Measurements from ENCODE around the gene R3HDM4.
"Not testable (repeated sequence)": the region's sequence is repeated elsewhere in the genome, so short reads cannot be mapped to it uniquely, and the experiment has no call there.

Gene R3HDM4

DNA sequence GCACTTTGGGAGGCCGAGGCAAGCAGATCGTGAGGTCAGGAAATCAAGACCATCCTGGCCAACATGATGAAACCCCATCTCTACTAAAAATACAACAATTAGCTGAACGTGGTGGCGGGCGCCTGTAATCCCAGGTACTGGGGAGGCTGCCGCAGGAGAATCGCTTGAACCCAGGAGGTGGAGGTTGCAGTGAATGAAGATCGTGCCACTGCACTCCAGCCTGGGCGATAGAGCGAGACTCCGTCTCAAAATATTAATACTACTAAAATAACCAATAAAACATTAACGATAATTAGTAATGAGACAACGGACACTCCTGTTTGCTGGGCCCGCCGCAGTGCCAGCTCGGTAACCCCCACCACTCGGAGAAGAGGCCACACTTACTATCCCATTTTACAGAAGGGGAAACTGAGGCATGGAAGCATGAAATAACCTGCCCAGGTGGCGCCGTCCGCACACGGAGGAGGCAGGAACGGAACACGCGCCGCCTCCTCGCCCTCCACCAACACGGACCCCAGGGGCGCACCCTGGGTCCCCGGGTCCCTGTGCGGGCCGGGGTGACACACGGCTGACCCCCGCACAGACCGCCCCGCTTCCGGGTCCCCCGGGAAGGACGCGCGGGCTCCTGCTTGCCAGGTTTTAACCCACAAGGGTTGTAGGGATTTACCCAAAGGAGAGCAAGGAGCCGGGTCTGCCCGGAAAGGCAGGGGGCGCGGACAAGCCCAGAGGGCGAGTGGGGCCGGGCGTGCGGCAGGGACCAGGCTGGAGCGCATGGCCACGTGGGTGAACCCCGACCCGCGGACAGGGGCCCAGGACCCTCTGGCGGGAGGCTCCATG, 1.6 kb downstream of the R3HDM4 start:
- DNase-seq: no peak

DNA sequence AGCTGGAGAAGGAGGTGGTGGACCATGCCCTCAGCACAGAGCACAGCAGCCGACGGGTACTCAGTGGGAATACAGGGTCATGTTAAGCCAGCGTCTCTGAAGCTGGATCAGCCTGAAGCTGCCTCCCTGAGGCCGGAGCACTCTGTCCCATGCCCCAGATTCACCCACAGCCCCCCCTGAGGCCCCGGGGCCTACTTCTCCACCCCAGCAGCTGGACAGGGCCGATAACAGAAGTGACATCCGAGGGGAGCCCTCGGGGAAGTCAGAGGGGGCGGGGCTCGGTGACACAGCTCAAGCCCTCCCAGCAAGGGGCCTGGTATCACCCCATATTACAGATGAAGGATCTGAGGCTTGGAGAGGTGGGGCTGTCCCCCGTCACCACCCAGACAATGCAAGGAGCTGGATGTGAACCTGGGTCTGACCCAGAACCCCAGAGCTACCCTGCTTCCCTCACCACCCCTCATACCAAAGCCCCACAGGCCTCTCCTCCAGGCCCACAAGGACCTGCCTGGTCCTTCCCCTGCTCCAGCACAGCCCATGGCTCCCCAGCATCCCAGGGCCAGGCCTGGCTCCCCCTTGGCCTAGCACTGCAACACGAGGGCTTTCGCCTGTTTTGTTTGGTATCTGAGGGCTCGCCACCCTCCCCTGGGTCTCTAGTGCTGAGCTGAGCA, 5.7 kb downstream of the R3HDM4 start:
- DNase-seq: peak; percentile 83 to 91 (median 83)

DNA sequence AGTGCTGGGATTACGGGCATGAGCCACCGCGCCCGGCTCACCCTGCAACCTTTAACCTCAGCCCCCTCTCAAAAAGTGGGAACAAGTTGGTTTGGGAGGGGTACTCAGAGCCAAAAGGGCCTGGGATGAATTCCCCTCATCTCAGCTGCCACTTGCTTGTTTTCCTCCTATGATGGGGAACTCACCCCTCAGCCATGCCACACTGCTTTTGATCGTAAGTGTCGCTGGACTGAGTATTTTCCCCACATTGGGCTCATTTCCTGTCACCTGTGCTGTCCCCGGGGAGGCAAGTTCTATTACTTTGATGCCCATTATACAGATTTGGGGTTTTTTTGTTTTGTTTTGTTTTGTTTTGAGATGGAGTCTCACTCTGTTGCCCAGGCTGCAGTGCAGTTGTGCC, 6.5 kb downstream of the R3HDM4 start:
- no peak for DNase-seq

DNA sequence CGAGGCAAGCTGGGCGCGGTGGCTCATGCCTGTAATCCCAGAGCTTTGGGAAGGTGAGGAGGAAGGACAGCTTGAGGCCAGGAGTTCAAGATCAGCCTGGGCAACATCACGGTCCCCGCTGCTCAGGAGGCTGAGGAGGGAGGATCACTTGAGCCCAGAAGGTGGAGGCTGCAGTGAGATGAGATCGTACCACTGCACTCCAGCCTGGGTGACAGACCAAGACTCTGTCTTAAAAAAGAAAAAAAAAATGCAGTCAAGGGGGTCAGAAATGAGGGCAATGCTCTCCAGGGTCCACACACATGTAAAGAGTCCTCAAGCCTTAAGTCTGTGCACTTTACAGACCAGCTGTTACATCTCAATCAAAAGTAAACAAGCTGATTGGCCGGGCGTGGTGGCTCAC, 8.5 kb downstream of the R3HDM4 start:
- DNase-seq: no peak

DNA sequence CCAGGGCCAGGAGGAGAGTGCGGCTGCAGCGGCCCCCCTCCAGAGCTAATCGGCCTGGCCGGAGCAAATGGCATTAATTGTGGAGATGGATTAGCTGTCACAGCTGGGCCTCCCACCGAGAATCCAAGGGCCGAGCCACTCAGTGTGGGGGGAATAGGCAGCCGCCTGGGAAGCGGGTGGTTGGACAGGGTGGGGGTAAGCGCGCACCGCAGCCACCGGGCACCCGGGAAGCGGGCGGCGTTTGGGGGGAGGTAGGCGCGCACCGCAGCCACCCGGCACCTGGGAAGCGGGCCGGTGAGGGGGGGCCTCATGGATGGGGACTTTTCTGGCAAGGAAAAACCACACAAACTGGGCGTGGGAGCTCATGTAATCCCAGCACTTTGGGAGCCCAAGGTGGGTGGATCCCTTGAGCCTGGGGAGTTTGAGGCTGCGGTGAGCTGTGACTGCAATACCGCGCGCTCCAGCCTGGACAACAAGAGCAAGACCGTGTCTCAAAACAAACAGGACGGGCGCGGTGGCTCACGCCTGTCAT, 9.7 kb downstream of the R3HDM4 start:
- no peak for DNase-seq

DNA sequence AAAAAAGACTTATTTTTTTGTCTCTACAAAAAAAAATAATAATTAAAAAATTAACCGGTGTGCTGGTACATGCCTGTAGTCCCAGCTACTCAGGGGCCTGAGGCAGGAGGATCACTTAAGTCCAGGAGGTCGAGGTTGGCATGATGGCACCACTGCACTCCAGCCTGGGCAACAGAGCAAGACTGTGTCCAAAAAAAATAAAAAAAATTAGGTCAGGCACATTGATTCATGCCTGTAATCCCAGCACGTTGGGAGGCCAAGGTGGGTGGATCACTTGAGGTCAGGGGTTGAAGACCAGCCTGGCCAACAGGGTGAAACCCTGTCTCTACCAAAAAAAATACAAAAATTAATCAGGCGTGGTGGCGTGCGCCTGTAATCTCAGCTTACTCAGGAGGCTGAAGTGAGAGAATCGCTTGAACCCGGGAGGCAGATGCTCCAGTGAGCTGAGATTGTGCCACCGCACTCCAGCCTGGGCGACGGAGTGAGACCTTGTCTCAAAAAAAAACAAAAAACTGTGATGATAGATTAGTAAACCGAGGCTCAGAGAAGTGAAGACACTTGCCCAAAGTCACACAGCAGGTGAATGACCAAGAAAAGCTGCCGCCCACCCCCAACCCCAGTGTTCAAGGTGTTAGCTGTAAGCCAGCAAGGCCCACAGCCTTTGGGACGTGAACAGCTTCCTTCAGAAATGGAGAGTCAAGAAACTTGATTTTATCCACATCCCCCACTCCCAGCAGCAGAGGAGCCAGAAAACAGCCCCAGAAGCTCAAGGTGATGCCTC, 10.4 kb downstream of the R3HDM4 start:
- no peak for DNase-seq

DNA sequence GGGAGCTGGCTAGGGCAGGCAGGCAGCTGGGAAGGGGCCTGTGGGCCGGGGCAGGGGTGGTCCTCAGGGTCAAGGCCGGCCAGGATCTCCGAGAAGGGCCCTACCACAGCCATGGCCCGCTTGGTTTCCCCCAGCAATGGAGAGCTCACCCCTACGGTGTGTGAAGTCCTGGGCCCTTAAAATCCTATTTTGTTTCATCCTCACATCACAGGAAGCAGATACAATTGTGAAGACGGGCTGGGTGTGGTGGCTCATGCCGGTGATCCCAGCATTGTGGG, 11.0 kb downstream of the R3HDM4 start:
- DNase-seq: no peak

DNA sequence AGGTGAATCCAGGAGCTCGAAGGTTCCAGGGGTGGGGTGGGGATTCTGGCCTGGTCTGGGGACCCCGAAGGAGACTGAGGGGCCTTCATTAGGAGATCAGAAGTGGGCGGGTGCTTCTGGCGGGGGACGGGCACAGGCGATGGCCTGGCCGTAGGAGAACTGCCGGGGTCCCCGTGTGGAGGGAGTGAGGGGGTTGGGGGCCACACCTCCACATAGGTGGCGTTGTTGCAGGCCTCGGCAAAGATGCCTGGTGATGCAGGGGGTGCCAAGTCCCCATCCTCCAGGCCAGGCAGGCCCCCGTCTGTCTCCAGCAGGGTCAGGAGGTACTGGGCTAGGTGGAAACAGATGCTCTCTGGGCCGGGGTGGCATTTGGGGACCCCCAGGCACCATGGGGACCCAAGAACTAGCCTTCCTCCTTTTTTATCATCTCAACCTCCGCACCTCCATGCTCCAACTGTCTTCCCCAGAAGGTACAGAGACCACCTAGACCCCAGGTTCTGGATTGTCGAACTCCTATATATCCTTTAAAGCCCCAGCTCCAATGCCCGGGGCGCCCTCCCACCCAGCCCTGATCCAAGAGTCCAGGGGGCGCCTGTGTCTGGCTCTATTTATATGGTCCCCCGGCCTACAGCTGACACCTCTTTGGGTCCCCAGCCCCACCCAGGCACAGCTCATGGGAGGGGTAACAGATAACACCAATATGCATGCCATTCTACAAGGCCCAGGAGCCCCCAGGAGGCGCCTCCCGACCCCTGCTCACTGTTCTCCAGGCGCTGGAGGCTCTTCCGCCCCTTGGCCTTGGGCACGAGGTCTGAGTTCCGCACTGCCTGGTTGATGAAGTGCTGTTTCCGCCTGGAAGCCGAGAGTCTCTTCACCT, 11.6 kb downstream of the R3HDM4 start:
- DNase-seq: no peak

DNA sequence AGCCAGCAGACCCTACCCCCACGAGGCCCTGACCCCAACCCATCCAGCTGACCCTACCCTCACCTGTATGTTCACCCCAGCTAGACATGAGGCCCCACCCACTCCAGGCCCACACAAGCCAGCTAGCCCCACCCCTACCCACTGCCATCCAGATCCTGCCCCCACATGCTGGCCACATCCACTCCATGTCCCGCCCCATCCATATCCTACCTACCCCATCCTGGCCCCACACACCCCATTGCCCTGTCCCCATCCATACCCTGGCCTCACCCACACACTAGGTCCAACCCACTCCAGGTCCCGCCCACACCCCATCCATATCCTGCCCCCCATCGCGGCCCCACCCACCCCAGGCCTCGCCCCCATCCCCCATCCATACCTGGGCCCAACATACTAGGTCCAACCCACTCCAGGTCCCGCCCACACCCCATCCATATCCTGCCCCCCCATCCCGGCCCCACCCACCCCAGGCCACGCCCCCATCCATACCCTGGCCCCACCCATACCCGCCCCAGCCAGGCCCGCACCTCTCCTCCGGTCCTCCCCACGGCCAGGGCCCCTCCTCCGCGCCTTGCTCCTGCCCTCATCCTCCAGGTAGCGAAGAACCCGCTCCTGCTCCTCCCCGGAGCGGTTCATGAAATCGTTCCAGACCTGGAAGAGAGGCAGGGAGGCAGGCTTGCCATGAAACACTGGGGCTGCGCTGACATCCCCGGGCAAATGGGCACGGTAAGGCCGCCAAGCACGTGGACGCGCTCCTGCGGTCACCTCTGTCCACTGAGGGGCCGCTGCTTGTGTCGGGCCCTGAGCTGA, 12.5 kb downstream of the R3HDM4 start:
- peak in 1 of 3 donors; percentile 41 for DNase-seq

DNA sequence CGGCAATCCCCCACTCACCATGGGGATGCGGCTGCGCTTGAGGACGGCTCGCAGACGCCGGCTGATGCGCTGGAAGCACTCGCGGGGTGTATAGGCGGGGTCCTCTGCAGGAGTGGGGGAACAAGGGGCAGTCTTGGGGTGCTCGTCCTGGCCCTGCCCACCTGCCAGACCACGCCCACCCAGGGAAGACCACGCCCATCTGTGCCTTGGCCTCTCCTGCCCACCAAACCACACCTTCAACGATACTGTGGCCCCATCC, 13.0 kb downstream of the R3HDM4 start:
- no peak for DNase-seq

DNA sequence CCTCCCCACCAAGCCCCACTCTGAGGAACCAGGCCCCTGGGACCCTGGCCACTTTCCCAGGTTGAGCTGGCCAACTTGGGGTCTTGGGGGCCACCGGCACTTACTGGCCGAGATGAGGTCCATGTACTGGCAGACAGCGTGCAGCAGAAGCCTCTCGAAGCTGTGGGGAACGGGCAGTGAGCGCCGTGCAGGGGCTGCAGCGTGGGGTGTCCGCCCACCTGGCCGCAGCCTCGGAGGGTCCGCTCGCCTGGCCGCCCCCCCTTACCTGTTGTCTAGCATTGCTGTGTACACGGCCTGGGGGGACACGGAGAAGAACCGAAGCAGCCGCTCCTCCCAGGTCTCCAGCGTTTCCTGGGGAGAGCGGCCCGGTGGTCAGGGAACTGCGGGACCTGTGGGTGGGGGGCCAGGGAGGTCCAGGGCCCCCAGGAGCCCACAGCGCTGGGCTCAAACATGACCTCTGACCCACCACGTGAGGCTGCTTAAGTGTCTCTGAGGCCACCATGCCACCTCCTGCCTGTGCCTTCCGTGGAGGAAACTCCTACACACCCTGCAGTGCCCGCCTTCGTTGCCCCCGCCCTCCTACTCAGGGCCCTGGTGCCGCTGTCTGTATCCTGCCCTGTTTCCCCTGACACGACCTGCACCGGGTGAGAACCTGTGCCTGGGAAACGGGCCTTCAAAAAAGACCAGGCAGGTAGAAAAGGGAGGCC, 13.5 kb downstream of the R3HDM4 start:
- DNase-seq: no peak

DNA sequence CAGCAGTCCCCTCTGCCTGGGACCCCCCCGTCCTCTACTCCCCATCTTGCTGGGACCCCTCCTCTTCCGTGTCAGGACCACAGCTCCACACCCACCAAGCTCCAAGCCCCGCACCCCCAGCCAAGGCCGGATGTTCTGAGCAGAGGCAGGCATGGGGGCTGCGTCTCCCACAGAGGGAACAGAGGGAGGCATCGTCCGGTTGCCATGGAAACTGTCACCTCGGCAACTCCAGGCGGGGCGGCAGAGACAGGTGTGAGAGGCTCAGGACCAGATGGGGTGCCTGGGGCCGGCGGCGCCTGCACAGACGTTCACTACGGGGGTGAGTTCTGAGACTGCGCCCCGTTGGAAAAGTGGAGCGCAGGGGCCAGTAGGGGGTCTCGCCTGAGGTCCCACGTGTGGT, 14.4 kb downstream of the R3HDM4 start:
- no peak for DNase-seq

DNA sequence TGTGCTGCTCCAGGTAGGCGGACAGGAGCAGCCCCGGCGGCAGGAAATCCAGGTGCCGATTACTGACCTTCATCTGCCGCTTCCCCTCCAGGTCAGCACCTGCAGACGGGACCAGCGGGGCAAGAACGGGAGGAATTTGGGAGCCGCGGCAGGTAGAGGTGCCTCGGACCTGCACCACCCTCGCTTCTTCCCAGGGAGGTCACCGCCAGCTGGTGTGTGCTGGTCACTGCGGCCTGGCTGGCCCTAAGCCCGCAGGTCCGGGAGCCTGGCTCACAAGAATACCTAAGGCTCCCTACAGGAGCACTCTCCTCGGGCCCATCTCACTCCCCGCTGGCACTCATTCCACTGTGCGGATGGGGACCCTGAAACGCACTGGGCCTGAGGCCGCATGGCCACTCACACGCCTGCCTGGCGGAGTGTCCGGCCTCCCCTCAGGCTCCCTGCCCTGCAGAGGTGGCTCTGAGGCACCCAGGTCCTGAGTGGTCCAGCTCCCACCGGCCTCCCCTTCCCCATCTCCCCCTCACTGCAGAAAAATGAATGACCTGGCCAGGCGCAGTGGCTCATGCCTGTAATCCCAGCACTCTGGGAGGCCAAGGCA, 15.5 kb downstream of the R3HDM4 start:
- no peak for DNase-seq

DNA sequence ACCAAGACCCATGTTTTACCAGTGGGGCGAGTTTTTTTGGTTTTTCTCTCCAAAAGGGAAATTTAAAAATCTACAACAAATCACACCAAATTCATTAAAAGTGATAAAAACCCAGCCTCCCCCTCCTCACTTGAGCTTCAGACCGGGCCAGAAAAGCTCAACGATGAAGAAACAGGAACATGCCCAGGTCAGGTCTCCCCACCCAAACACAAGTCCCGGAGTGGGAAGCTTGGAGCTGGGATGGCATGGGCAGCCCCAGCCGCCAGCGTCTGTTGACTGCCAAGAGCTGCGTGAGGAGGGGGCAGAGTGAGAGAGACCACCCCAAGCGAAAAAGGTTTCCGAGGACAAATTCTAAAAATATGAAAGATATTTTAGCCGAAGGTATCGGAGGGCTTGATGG, 16.0 kb downstream of the R3HDM4 start:
- no peak for DNase-seq

DNA sequence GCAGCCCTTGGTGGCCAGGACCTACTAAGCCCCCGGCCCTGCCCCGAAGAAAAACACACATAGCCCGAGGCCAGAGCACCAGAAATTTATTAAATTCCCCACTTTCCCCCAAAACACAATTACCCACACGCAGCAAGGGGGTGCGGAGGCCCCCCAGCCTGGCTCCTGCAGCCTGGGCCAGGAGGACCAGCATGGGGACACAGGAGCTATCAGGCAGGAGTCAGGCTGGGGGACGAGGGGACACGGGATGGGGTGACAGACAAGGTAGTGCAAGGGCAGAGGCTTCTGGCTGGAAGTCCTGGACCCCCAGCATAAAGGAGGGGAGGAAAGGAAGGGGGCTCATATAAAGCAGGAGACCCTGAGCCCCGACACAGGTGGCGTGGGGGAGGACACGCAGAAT, 16.6 kb downstream of the R3HDM4 start:
- no peak for DNase-seq

DNA sequence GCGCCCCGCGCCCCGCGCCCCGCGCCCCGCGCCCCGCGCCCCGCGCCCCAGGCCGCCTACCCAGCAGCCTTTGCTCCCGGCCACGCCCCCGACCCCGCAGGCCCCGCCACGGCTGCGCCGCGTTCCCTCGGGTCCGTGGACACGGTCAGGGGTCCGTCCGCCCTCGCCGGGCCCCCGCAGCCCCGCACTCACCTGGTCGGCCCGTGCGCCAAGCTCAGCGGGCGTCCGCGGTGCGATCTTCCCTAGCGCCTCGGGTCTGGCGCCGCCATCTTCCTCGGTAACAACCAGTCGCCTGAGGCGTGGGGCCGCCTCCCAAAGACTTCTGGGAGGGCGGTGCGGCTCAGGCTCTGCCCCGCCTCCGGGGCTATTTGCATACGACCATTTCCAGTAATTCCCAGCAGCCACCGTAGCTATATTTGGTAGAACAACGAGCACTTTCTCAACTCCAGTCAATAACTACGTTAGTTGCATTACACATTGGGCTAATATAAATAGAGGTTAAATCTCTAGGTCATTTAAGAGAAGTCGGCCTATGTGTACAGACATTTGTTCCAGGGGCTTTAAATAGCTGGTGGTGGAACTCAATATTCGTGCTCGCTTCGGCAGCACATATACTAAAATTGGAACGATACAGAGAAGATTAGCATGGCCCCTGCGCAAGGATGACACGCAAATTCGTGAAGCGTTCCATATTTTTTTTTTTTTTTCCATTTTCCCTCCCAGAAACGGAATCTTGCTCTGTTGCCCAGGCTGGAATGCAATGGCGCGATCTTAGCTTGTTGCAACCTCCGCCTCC, 19.9 kb downstream of the R3HDM4 start, which contains the start of the genes MED16 and RNU6-9:
MED16 (minus strand) TSS at position 294 of the 796 bp plus-strand sequence. CDS start 2,056 bp downstream, outside the sequence.
RNU6-9 (plus strand) TSS at position 591 of the 796 bp plus-strand sequence.
- peak; percentile 96 to 97 (median 97) for DNase-seq

DNA sequence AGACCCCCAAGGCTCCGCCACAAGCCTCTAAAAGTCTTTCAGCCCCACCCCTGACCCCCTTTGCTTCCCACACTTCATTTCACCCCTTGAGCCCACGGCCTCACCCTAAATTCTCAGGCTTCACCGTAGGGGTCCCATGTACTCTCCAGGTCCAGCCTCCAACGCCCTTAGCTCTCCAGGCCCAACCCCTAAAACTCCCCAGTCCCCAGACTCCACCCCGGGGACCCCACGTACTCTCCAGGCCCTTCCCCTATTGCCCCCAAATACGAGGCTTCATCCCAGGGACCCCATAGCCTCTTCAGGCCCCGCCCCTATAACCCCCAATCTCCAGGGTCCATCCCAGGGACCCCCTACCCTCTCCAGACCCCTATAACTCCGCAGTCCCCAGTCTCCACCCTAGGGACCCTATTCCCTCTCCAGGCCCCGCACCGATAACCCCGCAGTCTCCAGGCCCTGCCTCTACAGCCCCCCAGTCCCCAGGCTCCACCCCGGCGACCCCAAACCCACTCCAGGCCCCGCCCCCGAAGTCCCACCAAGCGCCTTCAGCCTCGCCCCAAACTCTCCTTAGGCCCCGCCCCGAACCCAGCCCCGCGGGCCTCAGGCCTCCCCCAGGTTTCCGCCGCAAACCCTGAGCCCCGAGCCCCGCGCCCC, 20.7 kb downstream of the R3HDM4 start:
- peak; percentile 35 to 62 (median 50) for DNase-seq

DNA sequence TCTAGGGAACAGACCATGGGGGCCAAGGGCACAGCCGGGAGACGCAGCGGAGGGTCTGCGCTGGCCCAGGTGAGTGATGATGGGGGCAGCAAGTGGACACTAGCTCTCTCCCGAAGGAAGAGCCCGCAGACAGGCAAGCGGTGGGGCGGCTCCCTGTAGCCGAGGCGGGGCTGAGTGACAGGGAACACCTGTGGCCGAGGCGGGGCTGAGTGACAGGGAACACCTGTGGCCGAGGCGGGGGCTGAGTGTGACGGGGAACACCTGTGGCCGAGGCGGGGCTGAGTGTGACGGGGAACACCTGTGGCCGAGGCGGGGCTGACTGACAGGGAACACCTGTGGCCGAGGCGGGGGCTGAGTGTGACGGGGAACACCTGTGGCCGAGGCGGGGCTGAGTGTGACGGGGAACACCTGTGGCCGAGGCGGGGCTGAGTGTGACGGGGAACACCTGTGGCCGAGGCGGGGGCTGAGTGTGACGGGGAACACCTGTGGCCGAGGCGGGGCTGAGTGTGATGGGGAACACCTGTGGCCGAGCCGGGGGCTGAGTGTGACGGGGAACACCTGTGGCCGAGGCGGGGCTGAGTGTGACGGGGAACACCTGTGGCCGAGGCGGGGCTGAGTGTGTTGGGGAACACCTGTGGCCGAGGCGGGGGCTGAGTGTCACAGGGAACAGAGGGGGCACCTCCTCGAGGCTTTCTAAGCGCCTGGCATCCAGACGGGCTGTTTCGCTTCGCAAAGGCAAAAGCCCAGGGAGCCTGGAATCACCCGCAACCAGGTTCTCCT, 21.4 kb downstream of the R3HDM4 start:
- DNase-seq: not testable (repeated sequence)

Measured in suppressor macrophage treated with lipopolysaccharide for 1 hour (primary cell).